ENCODE measurements around the gene ASB6. TPM values are rescaled to one million over a fixed set of nuclear protein-coding genes. Genes with fewer than 3 reads are reported as not detected.

The ASB6 gene
- polyA plus RNA-seq, 1 of the 3 experiments (the other 2 are of a cell fraction), result 35.9 TPM

GRCh38 chr9:129672702-129673101 lies 30.8 kb upstream of the ASB6 start (continued):
- no peak for TF ChIP-seq USF2 (IDR thresholded peaks at IDR 0.05; ENCODE audit: borderline replicate concordance, low read depth, low read length)

GRCh38 chr9:129671519-129671918 lies 29.6 kb upstream of the ASB6 start:
- no peak for DNase-seq
- H3K79me2 ChIP-seq (ENCODE audit: insufficient read depth), result no peaks in the 10 kb centered on the region
- peaks cover 7% of the 10 kb centered on the region; the same call in 1 of the 2 replicates for H3K27me3 ChIP-seq (ENCODE audit: insufficient read depth)
- H3K9me3 ChIP-seq, result no peaks in the 10 kb centered on the region
- H3K4me3 ChIP-seq (ENCODE audit: low read depth in 2 of 2, low read length in 1 of 2), result no peak overlapping the region
- no peaks in the 10 kb centered on the region for H3K36me3 ChIP-seq (replicated peaks in 1 of 2; ENCODE audit: control insufficient read depth in 1 of 2, insufficient read depth in 2 of 2, low read length in 1 of 2)
- no peaks in the 10 kb centered on the region for H4K20me1 ChIP-seq (ENCODE audit: insufficient read depth)
- 93% methylated on average over 6 of the region's 7 CpGs for whole genome bisulfite sequencing (ENCODE audit: low lambda C conversion rate)
- TF ChIP-seq YY1 (IDR thresholded peaks at IDR 0.05; ENCODE audit: low read depth) (no peak), RCOR1 (IDR thresholded peaks at IDR 0.05; ENCODE audit: low read length) (no peak), RFX5 (IDR thresholded peaks at IDR 0.05; ENCODE audit: low read length) (no peak), USF1 (IDR thresholded peaks at IDR 0.05; ENCODE audit: borderline replicate concordance, low read depth) (no peak), RXRA (IDR thresholded peaks at IDR 0.05; ENCODE audit: borderline replicate concordance, low read depth) (no peak), JUND (IDR thresholded peaks at IDR 0.05) (no peak), GABPA (IDR thresholded peaks at IDR 0.05; ENCODE audit: low read depth) (no peak)
- no peak overlapping the region for H3K4me2 ChIP-seq
- POLR2A ChIA-PET, result no interaction called here
- CTCF ChIA-PET, result interaction anchor here (0.7 to 3.0 kb wide), 4 partner anchors 29 to 119 kb away, joined by 3 to 10 read pairs (median 4); partner anchors contain the start of gene NTMT1
- H3K27ac ChIP-seq (ENCODE audit: low read depth in 2 of 2, low read length in 1 of 2), result no peak overlapping the region
- H3K9me2 ChIP-seq, result no peaks in the 10 kb centered on the region
- H3K9ac ChIP-seq, result no peak overlapping the region
- H3K4me1 ChIP-seq (ENCODE audit: control insufficient read depth in 1 of 2, insufficient read depth in 2 of 2, low read depth in 1 of 2, low read length in 1 of 2), result peaks cover 0 to 42% of the 10 kb centered on the region in 2 experiments; a peak in 1 of 4 replicates
- H3F3A ChIP-seq (replicated peaks; ENCODE audit: insufficient read depth), result peaks cover 3% of the 10 kb centered on the region
- H2AFZ ChIP-seq (ENCODE audit: low read depth), result no peak overlapping the region

GRCh38 chr9:129671065-129671464 lies 29.1 kb upstream of the ASB6 start:
- Histone ChIP-seq H3F3A (replicated peaks; ENCODE audit: insufficient read depth) (peaks cover 3% of the 10 kb centered on the region), H2AFZ (ENCODE audit: low read depth) (no peak overlapping the region), H4K20me1 (ENCODE audit: insufficient read depth) (no peaks in the 10 kb centered on the region), H3K9me3 (no peaks in the 10 kb centered on the region), H3K9ac (no peak overlapping the region), H3K9me2 (no peaks in the 10 kb centered on the region), H3K4me1 (ENCODE audit: control insufficient read depth in 1 of 2, insufficient read depth in 2 of 2, low read depth in 1 of 2, low read length in 1 of 2) (peaks cover 0 to 39% of the 10 kb centered on the region in 2 experiments; a peak in 1 of 4 replicates), H3K27ac (ENCODE audit: low read depth in 2 of 2, low read length in 1 of 2) (no peak overlapping the region), H3K36me3 (replicated peaks in 1 of 2; ENCODE audit: control insufficient read depth in 1 of 2, insufficient read depth in 2 of 2, low read length in 1 of 2) (no peaks in the 10 kb centered on the region), H3K4me2 (no peak overlapping the region), H3K27me3 (ENCODE audit: insufficient read depth) (peaks cover 2% of the 10 kb centered on the region; the same call in 1 of the 2 replicates), H3K4me3 (ENCODE audit: low read depth in 2 of 2, low read length in 1 of 2) (no peak overlapping the region), H3K79me2 (ENCODE audit: insufficient read depth) (no peaks in the 10 kb centered on the region)
- no peak for DNase-seq
- 90% methylated on average over 8 of the region's 9 CpGs for WGBS (ENCODE audit: low lambda C conversion rate)
- TF ChIP-seq JUND (IDR thresholded peaks at IDR 0.05) (no peak), NRF1 (IDR thresholded peaks at IDR 0.05; ENCODE audit: low read depth, low read length) (no peak)
- ChIA-PET POLR2A (no interaction called here), CTCF (interaction anchor here (0.7 to 3.0 kb wide), 4 partner anchors 29 to 119 kb away, joined by 3 to 10 read pairs (median 4); partner anchors contain the start of gene NTMT1)
